Adipose tissue (tissue), 3 donors: ENCODE measurements around the gene FAM107A. TPM values are rescaled to one million over a fixed set of nuclear protein-coding genes. Genes with fewer than 3 reads are reported as not detected.

Experiments used
- H3K27ac ChIP-seq: one replicate; pipeline ENCODE4 v1.5.1; 2013; ENCODE audit warnings: low read depth, low read length
- WGBS, 3 donors: extraction: QIAGEN DNeasy Blood & Tissue Kit; methylation state at CpG; one replicate each; pipeline ENCODE4 v1.1.7; 2013; 5-methylcytosine and 5-hydroxymethylcytosine counted together
- polyA plus RNA-seq, 3 donors: library from polyadenylated mRNA; stranded (reverse); fragments of 200-250 nt; gene quantifications; one replicate each; pipeline ENCODE4 v1.2.3, GENCODE V29; 2013
- donor health status: healthy with polysubstance abuse.
- donor health status: Bipolar disorder and iron deficiency.
- donor health status: healthy.

FAM107A gene
- polyA plus RNA-seq: 10 to 100 TPM; 10.5 to 61.3 (median 60.3) TPM

- WGBS, 3 donors: 23 to 26% (median 25%) methylated on average over 12 of the region's 12 CpGs
Measured at GRCh38 chr3:58577269-58577821, at the start of gene FAM107A. Gene FAM107A, minus strand, starts transcription at chr3:58577391. Its CDS starts 7,531 bp downstream, at chr3:58569860.

GRCh38 chr3:58625196-58625824 is 48.1 kb upstream of the FAM107A start:
- no peak overlapping the region for H3K27ac ChIP-seq
- WGBS, 3 donors: 90 to 93% (median 91%) methylated on average over 9 of the region's 9 CpGs

More at GRCh38 chr3:58577269-58577821, at the start of gene FAM107A:
- H3K27ac ChIP-seq: no peak within 1 kb of the TSS

GRCh38 chr3:58624550-58624949 is 47.4 kb upstream of the FAM107A start:
- H3K27ac ChIP-seq: no peak overlapping the region
- WGBS, 3 donors: 63 to 84% (median 66%) methylated on average over 3 of the region's 3 CpGs

GRCh38 chr3:58623961-58624360 is 46.8 kb upstream of the FAM107A start:
- H3K27ac ChIP-seq: no peak overlapping the region

GRCh38 chr3:58623478-58623877 is 46.3 kb upstream of the FAM107A start:
- 76 to 79% (median 79%) methylated on average over 8 of the region's 8 CpGs for WGBS, 3 donors

More at GRCh38 chr3:58623961-58624360, 46.8 kb upstream of the FAM107A start:
- 85 to 89% (median 85%) methylated on average over 5 of the region's 5 CpGs for WGBS, 3 donors

GRCh38 chr3:58622892-58623291 is 45.7 kb upstream of the FAM107A start:
- H3K27ac ChIP-seq: no peak overlapping the region
- WGBS, 3 donors: 91 to 96% (median 95%) methylated on average over 8 of the region's 8 CpGs

More at GRCh38 chr3:58623478-58623877, 46.3 kb upstream of the FAM107A start:
- H3K27ac ChIP-seq: no peak overlapping the region

DNA sequence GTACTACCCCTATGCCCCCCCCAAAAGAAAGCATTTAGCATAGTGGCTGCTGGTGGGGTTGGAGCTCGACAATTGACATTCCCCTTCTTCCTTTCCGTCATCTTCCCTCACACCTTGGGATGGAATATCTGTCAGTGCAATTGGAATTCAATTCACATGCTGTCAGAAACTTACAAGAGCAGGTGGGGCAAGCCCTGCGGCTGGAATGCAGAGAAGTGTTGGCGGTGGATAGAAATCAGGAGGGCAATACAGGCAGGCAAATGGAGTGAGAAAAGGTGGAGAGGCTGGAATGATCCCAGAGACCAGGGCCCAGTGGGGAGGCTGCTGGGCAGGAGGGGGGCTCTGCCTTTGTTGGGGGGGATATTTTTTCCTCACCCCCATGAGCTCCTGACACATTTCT is 45.2 kb upstream of the FAM107A start:
- WGBS, 3 donors: 89 to 98% (median 90%) methylated on average over 4 of the region's 4 CpGs
- H3K27ac ChIP-seq: no peak overlapping the region

GRCh38 chr3:58621086-58621830 is 44.1 kb upstream of the FAM107A start:
- 82 to 89% (median 89%) methylated on average over 6 of the region's 6 CpGs for WGBS, 3 donors

GRCh38 chr3:58620421-58620820 is 43.2 kb upstream of the FAM107A start:
- WGBS, 3 donors: 82 to 87% (median 82%) methylated on average over 8 of the region's 8 CpGs
- H3K27ac ChIP-seq: no peak overlapping the region

More at GRCh38 chr3:58621086-58621830, 44.1 kb upstream of the FAM107A start:
- H3K27ac ChIP-seq: no peak overlapping the region

DNA sequence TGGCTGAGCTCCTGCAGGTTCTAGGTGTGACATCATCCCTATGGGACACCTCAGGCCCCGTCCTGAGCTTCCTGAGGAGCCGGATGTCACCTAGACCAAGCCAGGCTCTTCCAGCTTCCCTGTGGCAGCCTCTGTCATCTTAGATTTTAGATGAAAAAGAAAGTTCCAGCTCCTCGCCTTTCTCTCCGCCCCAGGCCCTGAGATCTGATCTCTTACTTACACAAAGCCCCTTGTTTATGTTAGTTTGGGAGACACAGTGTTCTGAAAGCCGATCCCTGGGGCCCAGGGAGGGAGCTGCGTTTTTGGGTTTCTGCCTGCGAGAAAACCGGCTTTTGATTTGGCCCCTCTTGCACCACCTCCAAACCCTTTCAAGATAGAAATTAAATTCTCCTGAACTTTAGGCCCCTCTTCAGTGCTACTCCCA is 40.2 kb upstream of the FAM107A start:
- 50 to 71% (median 52%) methylated on average over 8 of the region's 8 CpGs for WGBS, 3 donors
- no peak overlapping the region for H3K27ac ChIP-seq

- 73 to 92% (median 86%) methylated on average over 7 of the region's 7 CpGs for WGBS, 3 donors
- no peak overlapping the region for H3K27ac ChIP-seq
Measured at GRCh38 chr3:58613236-58614132, 36.3 kb upstream of the FAM107A start.

DNA sequence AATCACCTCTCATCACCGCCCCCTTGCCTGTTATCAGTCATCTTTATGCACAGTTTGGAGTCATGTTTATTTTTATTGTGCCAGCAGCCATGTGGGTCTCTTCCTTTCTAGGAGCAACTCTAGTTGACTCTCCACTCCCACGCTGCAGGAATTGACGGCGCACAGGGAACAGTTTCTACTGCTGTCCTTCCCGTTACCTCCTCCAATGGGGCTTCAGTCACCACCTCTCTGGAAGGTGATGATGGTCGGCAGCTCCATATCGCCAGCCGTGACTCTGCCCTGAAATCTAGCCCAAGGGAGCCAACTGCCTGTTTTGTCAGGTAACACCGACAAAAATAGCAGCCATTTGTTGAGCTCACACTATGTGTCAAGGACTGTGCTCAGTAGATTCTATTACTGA is 35.6 kb upstream of the FAM107A start:
- 76 to 84% (median 79%) methylated on average over 9 of the region's 9 CpGs for WGBS, 3 donors
- H3K27ac ChIP-seq: no peak overlapping the region

DNA sequence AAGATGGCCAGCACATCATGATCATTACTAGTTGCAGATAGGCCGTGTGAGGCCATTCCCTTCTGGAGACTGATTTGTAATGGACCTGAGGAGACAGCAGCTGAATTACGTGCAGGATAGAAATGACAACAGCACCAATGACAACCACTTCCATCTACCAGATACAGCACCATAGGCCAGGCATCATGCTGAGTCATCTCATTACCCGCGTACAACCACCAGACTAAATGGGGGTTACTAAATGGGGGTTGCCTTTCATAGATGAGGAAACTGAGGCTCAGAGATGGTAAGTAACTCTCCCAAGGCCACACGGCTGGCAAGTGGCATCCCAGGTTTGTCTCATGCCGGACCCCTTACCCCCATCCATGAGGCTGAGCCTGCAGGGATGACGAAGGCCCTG is 32.8 kb upstream of the FAM107A start:
- 79 to 91% (median 82%) methylated on average over 7 of the region's 7 CpGs for WGBS, 3 donors
- H3K27ac ChIP-seq: no peak overlapping the region

DNA sequence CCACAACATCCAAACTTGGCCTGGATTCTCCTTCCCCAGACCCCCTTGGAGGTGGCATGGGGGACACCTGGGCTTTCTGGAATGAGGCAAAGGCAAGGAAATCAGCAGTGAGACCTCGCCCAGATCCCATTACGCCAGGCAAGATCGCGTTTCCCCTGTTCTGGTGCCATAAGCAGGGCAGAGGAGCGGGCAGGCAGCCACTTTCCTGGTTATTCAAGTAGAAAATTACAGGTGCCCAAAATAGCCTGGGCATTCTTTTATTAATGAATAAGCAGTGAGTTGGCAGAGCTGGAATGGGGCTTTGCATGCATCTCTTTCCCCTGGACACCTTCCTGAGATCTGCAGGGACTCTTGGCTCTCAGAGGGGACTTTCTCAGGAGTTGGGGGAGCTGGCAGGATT is 31.5 kb upstream of the FAM107A start:
- 82 to 94% (median 87%) methylated on average over 5 of the region's 5 CpGs for WGBS, 3 donors
- H3K27ac ChIP-seq: no peak overlapping the region

DNA sequence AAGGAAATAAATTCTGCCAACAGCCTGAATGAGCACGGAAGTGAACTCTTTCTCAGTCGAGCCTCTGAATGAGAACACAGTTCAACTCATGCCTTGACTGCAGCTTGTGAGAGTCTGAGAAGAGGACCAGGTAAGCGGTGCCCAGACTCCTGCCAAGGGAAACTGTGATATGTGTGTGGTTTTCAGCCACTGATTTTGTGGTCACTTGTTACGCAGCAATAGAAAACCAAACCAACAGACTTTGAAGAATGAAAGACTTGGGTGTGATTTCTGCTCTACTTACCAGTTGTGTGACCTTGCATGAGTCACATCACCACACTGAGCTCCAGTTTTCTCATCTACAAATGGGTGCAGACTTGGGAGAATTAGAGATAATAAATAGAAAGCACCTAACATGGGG is 30.6 kb upstream of the FAM107A start:
- H3K27ac ChIP-seq: no peak overlapping the region
- WGBS, 3 donors: 58 to 86% (median 69%) methylated on average over 4 of the region's 4 CpGs

- 71 to 96% (median 80%) methylated on average over 1 of the region's 1 CpG for WGBS, 3 donors
- H3K27ac ChIP-seq: no peak overlapping the region
Measured at GRCh38 chr3:58606693-58607092, 29.5 kb upstream of the FAM107A start.

DNA sequence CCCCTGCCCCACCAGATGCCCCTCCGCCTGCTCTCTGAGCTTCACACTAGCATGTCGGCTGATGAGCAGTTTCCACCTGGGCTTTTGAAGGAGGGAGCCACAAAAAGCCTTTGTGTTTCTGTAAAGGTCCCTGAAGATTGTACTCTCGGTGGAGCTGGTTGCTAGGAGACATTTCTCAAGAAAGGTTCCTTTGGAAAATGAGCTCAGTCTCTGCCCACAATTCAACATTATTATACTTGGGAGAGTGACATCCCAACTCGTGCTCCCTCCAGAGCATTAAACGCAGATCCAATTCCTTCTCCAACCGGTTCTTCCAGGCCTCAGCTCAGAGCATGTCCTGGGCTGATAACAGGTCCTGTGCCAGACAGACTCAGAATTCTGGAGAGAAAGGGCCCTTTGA is 26.8 kb upstream of the FAM107A start:
- no peak overlapping the region for H3K27ac ChIP-seq
- WGBS, 3 donors: 62 to 87% (median 86%) methylated on average over 6 of the region's 6 CpGs

GRCh38 chr3:58603606-58604005 is 26.4 kb upstream of the FAM107A start:
- no peak overlapping the region for H3K27ac ChIP-seq
